OCI-LY1 (cell line): ENCODE measurements around the gene SUSD3.
A peak's percentile ranks its signal among the peaks of the same experiment; 100 is the strongest.

Experiments
- H2AFZ ChIP-seq: fragments of 200-600 bp; sonication (generic), shearing (Covaris generic); 2 replicates; pipeline ENCODE4 v1.6.0; 2014; ENCODE audit warnings: antibody characterized with exemption, mild to moderate bottlenecking, low read length
- H3F3A ChIP-seq: fragments of 200-600 bp; sonication (generic), shearing (Covaris generic); 2 replicates; pipeline ENCODE4 v1.6.0; 2014; ENCODE audit warnings: mild to moderate bottlenecking, antibody characterized with exemption, low read length, moderate library complexity; ENCODE audit not compliant: insufficient read depth
- H3K27ac ChIP-seq: fragments of 200-600 bp; sonication (generic); 2 replicates; pipeline ENCODE4 v1.5.1; 2014; ENCODE audit warnings: low read length, mixed run types, mild to moderate bottlenecking, low read depth; ENCODE audit not compliant: poor library complexity, severe bottlenecking
- H3K27me3 ChIP-seq: fragments of 200-600 bp; sonication (generic); 2 replicates; pipeline ENCODE4 v1.6.0; 2014; ENCODE audit warnings: antibody characterized with exemption, mild to moderate bottlenecking, low read length, moderate library complexity; ENCODE audit not compliant: insufficient read depth
- H3K36me3 ChIP-seq: fragments of 200-600 bp; sonication (generic); 2 replicates; pipeline ENCODE4 v1.6.1; 2014; ENCODE audit warnings: mild to moderate bottlenecking, antibody characterized with exemption, low read length, moderate library complexity, mixed read lengths; ENCODE audit not compliant: insufficient read depth
- H3K4me1 ChIP-seq: fragments of 200-600 bp; sonication (generic); 2 replicates; pipeline ENCODE4 v1.5.1; 2014; ENCODE audit warnings: mild to moderate bottlenecking, low read length, moderate library complexity; ENCODE audit not compliant: insufficient read depth, severe bottlenecking
- H3K4me2 ChIP-seq: fragments of 200-600 bp; sonication (generic), shearing (Covaris generic); 2 replicates; pipeline ENCODE4 v1.6.1; 2014; ENCODE audit warnings: low read length
- H3K4me3 ChIP-seq: fragments of 200-600 bp; sonication (generic); 2 replicates; pipeline ENCODE4 v1.5.1; 2014; ENCODE audit warnings: low read length, low read depth, mild to moderate bottlenecking, mixed read lengths; ENCODE audit not compliant: poor library complexity, severe bottlenecking
- H3K79me2 ChIP-seq: fragments of 200-600 bp; shearing (Covaris generic); 2 replicates; pipeline ENCODE4 v1.6.1; 2016; ENCODE audit warnings: mixed run types, low read length, mixed read lengths; ENCODE audit not compliant: insufficient read depth
- H3K9ac ChIP-seq: fragments of 200-600 bp; sonication (generic), shearing (Covaris generic); 2 replicates; pipeline ENCODE4 v1.6.1; 2014; ENCODE audit warnings: mild to moderate bottlenecking, low read length, mixed read lengths
- H3K9me2 ChIP-seq: fragments of 200-600 bp; sonication (generic), shearing (Covaris generic); 2 replicates; pipeline ENCODE4 v1.6.1; 2014; ENCODE audit warnings: low read depth, mild to moderate bottlenecking, low read length, mixed read lengths
- H3K9me3 ChIP-seq: fragments of 200-600 bp; shearing (Covaris generic); 2 replicates; pipeline ENCODE4 v1.6.1; 2014; ENCODE audit warnings: low read length, mixed read lengths
- H4K20me1 ChIP-seq: fragments of 200-600 bp; sonication (generic), shearing (Covaris generic); 2 replicates; pipeline ENCODE4 v1.6.0; 2016; ENCODE audit warnings: mild to moderate bottlenecking, low read length; ENCODE audit not compliant: insufficient read depth
- EZH2 ChIP-seq: fragments of 200-600 bp; sonication (generic), shearing (Covaris generic); IDR thresholded peaks from 2 replicates; pipeline ENCODE4 v1.8.0; 2017; ENCODE audit warnings: borderline replicate concordance, mixed run types, mild to moderate bottlenecking, antibody characterized with exemption, low read length, moderate library complexity, mixed read lengths
- TF ChIP-seq, protein P1 (sequence below): fragments of 200-600 bp; sonication (generic), shearing (Covaris generic); IDR thresholded peaks from 2 replicates; pipeline ENCODE4 v1.5.1; 2017; ENCODE audit warnings: mild to moderate bottlenecking, antibody characterized with exemption, low read length, moderate library complexity, mixed read lengths

The SUSD3 gene

DNA sequence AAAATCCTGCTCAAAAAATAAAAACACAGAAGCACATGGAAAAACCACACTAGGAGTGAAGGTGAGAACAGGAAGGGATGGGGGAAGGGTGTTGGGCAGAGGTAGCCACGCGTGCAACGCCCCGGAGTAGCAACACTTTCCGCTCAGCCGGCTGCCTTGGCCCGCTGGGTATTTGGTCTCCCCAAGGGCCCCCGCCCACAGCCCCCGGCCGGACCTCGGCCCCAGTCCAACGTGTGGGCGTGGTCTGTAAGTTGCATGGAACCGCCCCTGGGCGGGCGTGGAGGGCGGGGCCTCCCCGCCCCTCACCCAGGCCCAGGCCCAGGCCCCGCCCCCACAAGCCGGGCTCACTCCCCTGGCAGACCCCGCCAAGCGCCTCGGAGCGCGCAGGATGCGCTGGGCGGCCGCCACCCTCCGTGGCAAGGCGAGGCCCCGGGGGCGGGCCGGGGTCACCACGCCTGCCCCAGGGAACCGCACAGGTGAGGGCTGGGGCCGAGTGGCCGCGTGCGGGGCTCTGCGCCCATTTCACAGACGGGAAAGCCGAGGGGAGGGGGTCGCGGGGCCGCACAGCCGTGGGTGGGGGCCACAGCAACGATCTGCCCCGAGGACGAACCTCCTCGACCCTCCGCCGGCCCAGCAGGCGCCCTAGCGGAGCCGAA, at the start of gene SUSD3:
Gene SUSD3, plus strand, starts transcription at position 347 of the 656 bp plus-strand sequence. Its CDS starts 42 bp downstream, at position 389.
- no peaks in the 10 kb centered on the region for H3K79me2 ChIP-seq
- peak within 1 kb of the TSS; percentile 99 for H3K27ac ChIP-seq
- H3K9ac ChIP-seq = peak within 1 kb of the TSS; percentile 86
- no peak for TF ChIP-seq EZH2
- TF ChIP-seq, protein P1, sequence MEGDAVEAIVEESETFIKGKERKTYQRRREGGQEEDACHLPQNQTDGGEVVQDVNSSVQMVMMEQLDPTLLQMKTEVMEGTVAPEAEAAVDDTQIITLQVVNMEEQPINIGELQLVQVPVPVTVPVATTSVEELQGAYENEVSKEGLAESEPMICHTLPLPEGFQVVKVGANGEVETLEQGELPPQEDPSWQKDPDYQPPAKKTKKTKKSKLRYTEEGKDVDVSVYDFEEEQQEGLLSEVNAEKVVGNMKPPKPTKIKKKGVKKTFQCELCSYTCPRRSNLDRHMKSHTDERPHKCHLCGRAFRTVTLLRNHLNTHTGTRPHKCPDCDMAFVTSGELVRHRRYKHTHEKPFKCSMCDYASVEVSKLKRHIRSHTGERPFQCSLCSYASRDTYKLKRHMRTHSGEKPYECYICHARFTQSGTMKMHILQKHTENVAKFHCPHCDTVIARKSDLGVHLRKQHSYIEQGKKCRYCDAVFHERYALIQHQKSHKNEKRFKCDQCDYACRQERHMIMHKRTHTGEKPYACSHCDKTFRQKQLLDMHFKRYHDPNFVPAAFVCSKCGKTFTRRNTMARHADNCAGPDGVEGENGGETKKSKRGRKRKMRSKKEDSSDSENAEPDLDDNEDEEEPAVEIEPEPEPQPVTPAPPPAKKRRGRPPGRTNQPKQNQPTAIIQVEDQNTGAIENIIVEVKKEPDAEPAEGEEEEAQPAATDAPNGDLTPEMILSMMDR = no peak
- H3K4me2 ChIP-seq = peak within 1 kb of the TSS; percentile 86
- no peaks in the 10 kb centered on the region for H4K20me1 ChIP-seq
- H2AFZ ChIP-seq = no peak within 1 kb of the TSS
- H3K9me3 ChIP-seq = no peaks in the 10 kb centered on the region
- no peaks in the 10 kb centered on the region for H3K27me3 ChIP-seq
- peaks cover 48% of the 10 kb centered on the region for H3K4me1 ChIP-seq
- H3K4me3 ChIP-seq = peak within 1 kb of the TSS; percentile 67
- 0 out of 2 replicates have a peak, but pooled peaks cover 4% of the 10 kb centered on the region for H3F3A ChIP-seq
- H3K36me3 ChIP-seq = no peaks in the 10 kb centered on the region
- no peaks in the 10 kb centered on the region for H3K9me2 ChIP-seq

DNA sequence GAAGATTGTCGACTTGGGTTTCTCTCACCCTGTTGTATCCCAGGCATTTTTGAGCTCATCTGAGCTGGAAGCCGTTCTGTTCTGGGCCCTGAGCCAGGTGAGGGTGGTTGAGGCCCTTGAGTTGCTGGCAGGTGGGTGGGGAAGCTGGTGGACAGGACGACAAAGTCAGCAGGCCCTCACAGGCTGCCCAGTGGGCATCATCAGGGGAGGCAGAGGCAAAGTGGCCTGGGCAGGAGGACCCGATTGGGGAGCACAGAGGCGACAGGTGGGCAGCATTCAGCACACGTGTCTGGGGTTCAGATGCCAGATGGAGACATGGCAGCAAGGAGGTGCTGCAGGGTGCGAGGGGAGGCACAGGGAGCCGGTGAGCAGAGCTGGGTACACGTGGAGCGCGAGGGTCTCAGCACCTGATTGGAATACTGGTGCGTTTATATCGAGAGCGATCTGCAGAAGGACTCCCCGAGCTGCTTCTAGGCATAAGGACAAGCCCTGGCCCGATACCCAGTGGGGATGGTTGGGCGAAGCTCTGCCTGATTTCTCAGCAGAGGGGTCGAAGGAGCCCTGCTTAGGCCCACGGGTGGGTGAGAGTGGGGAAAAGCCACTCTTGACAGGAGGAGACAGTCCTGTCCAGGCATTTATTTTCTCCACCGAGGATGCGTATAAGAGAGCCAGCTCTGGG, 49.0 kb upstream of the SUSD3 start:
- no peaks in the 10 kb centered on the region for H3K4me1 ChIP-seq
- H3K27ac ChIP-seq = no peak overlapping the region
- no peak overlapping the region for H3K9ac ChIP-seq
- H2AFZ ChIP-seq = no peak overlapping the region
- peaks cover 71% of the 10 kb centered on the region for H3K36me3 ChIP-seq
- no peaks in the 10 kb centered on the region for H3K9me2 ChIP-seq
- H4K20me1 ChIP-seq = no peaks in the 10 kb centered on the region
- H3K4me2 ChIP-seq = no peak overlapping the region
- TF ChIP-seq, protein P1 = no peak
- TF ChIP-seq EZH2 = no peak
- no peaks in the 10 kb centered on the region for H3K79me2 ChIP-seq
- no peaks in the 10 kb centered on the region for H3K9me3 ChIP-seq
- no peaks in the 10 kb centered on the region for H3F3A ChIP-seq
- no peak overlapping the region for H3K4me3 ChIP-seq
- no peaks in the 10 kb centered on the region for H3K27me3 ChIP-seq

DNA sequence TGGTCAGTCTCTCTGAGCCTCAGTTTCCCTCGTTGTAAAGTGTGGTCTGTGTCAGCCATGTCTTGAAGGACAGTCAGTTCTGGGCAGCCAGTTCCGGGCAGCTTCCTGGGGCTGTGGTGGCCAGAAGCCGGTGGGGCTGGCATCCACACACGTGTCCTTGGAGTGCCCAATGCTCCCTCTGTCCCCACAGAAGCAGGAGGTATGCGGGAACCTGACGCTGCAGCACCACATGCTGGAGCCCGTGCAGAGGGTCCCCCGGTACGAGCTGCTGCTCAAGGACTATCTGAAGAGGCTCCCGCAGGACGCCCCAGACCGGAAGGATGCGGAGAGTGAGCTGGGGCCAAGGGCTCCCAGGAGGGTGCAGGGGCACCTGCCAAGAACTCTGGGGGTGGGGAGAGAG, 48.4 kb upstream of the SUSD3 start:
- H3K9ac ChIP-seq = no peak overlapping the region

More for the DNA sequence above, 48.4 kb upstream of the SUSD3 start:
- Histone ChIP-seq H3K27me3 (no peaks in the 10 kb centered on the region), H3K4me1 (no peaks in the 10 kb centered on the region), H3K4me3 (no peak overlapping the region), H3K4me2 (no peak overlapping the region), H4K20me1 (no peaks in the 10 kb centered on the region), H3K9me3 (no peaks in the 10 kb centered on the region), H3K27ac (no peak overlapping the region), H2AFZ (no peak overlapping the region), H3K36me3 (peaks cover 67% of the 10 kb centered on the region), H3K79me2 (no peaks in the 10 kb centered on the region), H3K9me2 (no peaks in the 10 kb centered on the region), H3F3A (no peaks in the 10 kb centered on the region)
- TF ChIP-seq, protein P1 = no peak
- no peak for TF ChIP-seq EZH2
